T-cell (primary cell): Measurements from ENCODE around the gene MSGN1. TPM values are rescaled to one million over a fixed set of nuclear protein-coding genes. Genes with fewer than 3 reads are reported as not detected.

Experiments used
- ATAC-seq, 4 experiments: fragments of 200-7000 bp in 3 of 4; fragments of 150-1000 bp in 1 of 4; cut with Tn5 transposase; replicated peaks in 1 of 4; 1 replicate in 3 of 4; 2 replicates in 1 of 4; pipeline ENCODE4 v1.10.0; 2021; ENCODE audit warnings: moderate library complexity in 3 of 4, mild to moderate bottlenecking in 2 of 4, moderate number of reproducible peaks in 1 of 4
- CTCF ChIA-PET, 2 donors: fragments of 300-600 bp; sonication (Branson Sonifier 250); formaldehyde crosslinking; loops; one replicate each; lab custom pipeline; 2022; ENCODE audit warnings: antibody characterized with exemption in 2 of 2; lab: Charles Lee
- POLR2A ChIA-PET, 2 donors: fragments of 300-600 bp; sonication (Branson Sonifier 250); formaldehyde crosslinking; loops; one replicate each; lab custom pipeline; 2022; ENCODE audit warnings: antibody characterized with exemption in 2 of 2; lab: Charles Lee
- DNase-seq, 35 experiments: peaks; one replicate each; pipeline versions ENCODE4 v3.0.0 to v3.0.0-alpha.2; 2013 to 2023
- H3K27ac ChIP-seq: one replicate; pipeline ENCODE4 v1.5.1; 2013; ENCODE audit warnings: low read length
- H3K27me3 ChIP-seq, 2 experiments: replicated peaks in 1 of 2; 1 replicate in 1 of 2; 2 replicates in 1 of 2; pipeline versions ENCODE4 v1.6.1 to v1.7.0; 2013; ENCODE audit warnings: low read length in 1 of 2, mixed read lengths in 1 of 2; ENCODE audit not compliant: control insufficient read depth in 2 of 2, insufficient read depth in 2 of 2; ENCODE audit errors: extremely low read depth in 1 of 2
- H3K36me3 ChIP-seq, 2 donors: 1 replicate in 1 of 2; 2 replicates in 1 of 2; pipeline versions ENCODE4 v1.6.1 to v1.7.0; 2013; ENCODE audit warnings: low read length in 1 of 2; ENCODE audit not compliant: control insufficient read depth in 2 of 2, insufficient read depth in 1 of 2; ENCODE audit errors: extremely low read depth in 1 of 2
- H3K4me1 ChIP-seq, 2 experiments: 1 replicate in 1 of 2; 2 replicates in 1 of 2; pipeline versions ENCODE4 v1.6.1 to v1.7.0; 2013; ENCODE audit warnings: low read length in 2 of 2, mixed read lengths in 1 of 2; ENCODE audit not compliant: insufficient read depth in 2 of 2, control insufficient read depth in 1 of 2; ENCODE audit errors: extremely low read depth in 1 of 2
- H3K4me3 ChIP-seq, 2 donors: 1 replicate in 1 of 2; 2 replicates in 1 of 2; pipeline versions ENCODE4 v1.5.1 to v1.7.0; 2013; ENCODE audit warnings: mild to moderate bottlenecking in 2 of 2, low read length in 1 of 2, moderate library complexity in 1 of 2; ENCODE audit not compliant: control insufficient read depth in 1 of 2; ENCODE audit errors: extremely low read depth in 1 of 2
- H3K9me3 ChIP-seq: 2 replicates; pipeline ENCODE4 v1.7.0; 2013
- H3K27ac Mint-ChIP-seq, 2 donors: one replicate each; pipeline ENCODE4 v1.8.0; 2020 to 2021; ENCODE audit warnings: mild to moderate bottlenecking in 2 of 2, mixed read lengths in 2 of 2
- H3K27me3 Mint-ChIP-seq, 2 donors: one replicate each; pipeline ENCODE4 v1.8.0; 2021 to 2022; ENCODE audit warnings: mixed read lengths in 2 of 2
- H3K36me3 Mint-ChIP-seq: one replicate; pipeline ENCODE4 v1.8.0; 2021; ENCODE audit warnings: mixed read lengths
- H3K4me1 Mint-ChIP-seq, 3 donors: one replicate each; pipeline ENCODE4 v1.8.0; 2020 to 2022; ENCODE audit warnings: mixed read lengths in 3 of 3, mild to moderate bottlenecking in 1 of 3
- H3K4me3 Mint-ChIP-seq, 3 donors: one replicate each; pipeline ENCODE4 v1.8.0; 2020 to 2022; ENCODE audit warnings: mild to moderate bottlenecking in 3 of 3, mixed read lengths in 3 of 3, moderate library complexity in 3 of 3
- H3K9me3 Mint-ChIP-seq, 3 donors: one replicate each; pipeline ENCODE4 v1.8.0; 2020 to 2022; ENCODE audit warnings: mixed read lengths in 3 of 3
- WGBS: methylation state at CpG from one replicate; pipeline ENCODE4 v1.1.5; 2013; ENCODE audit warnings: missing lambda C conversion rate; ENCODE audit not compliant: insufficient coverage; 5-methylcytosine and 5-hydroxymethylcytosine counted together
- total RNA-seq, 35 experiments: library from RNA in 6 of 35; stranded (reverse) in 6 of 35; fragments of 120-200 nt in 1 of 35; gene quantifications; one replicate each; pipeline versions ENCODE4 v1.2.1 to v1.2.4 and lab custom pipeline; 2013 to 2026

Gene MSGN1
- total RNA-seq, 5 donors from 2014 or later (not counting 1 experiment from before 2014, with no cell fraction given): not detected

- Mint-ChIP-seq H3K36me3 (no peaks in the 10 kb centered on the region), H3K27me3 (peaks cover 10 to 11% of the 10 kb centered on the region in 2 donors), H3K4me1 (no peaks in the 10 kb centered on the region), H3K27ac (peak overlapping the region in 1 of 2 donors; percentile 10), H3K9me3 (no peaks in the 10 kb centered on the region), H3K4me3 (no peak overlapping the region)
- CTCF ChIA-PET: no interaction called here
- WGBS: 24% methylated on average over 7 of the region's 9 CpGs
- Histone ChIP-seq H3K36me3 (no peaks in the 10 kb centered on the region), H3K4me3 (no peak overlapping the region), H3K27ac (no peak overlapping the region), H3K27me3 (peaks cover under 1 to 7% of the 10 kb centered on the region in 2 experiments), H3K9me3 (no peaks in the 10 kb centered on the region), H3K4me1 (no peaks in the 10 kb centered on the region)
- POLR2A ChIA-PET: no interaction called here
- DNase-seq: peak in 1 of 35 experiments; percentile 2
- peak in 1 of 4 experiments; percentile 25 for ATAC-seq
Measured at GRCh38 chr2:17851731-17852585, 35.7 kb downstream of the MSGN1 start.

DNA sequence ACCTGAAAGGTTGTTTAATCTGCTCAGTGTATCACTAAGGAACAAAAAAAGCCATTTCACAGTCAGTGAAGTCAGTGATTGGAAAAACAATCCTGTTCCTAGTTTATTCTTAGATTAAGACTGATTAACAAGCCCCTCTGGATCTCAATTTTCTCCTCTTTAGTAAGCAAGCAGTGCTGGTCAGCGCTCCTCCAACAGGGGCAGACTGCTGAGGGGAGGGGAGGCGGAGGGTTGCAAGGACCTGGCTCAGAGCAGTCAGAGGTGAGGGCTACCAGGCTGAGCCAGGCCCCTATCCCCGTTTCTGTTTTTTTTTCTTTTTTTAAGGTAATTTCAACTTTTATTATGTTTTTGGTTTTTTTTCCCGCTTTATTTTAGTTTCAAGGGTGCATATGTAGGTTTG lies 37.5 kb downstream of the MSGN1 start:
- Histone ChIP-seq H3K27ac (no peak overlapping the region), H3K27me3 (peaks cover 2 to 12% of the 10 kb centered on the region in 2 experiments), H3K36me3 (no peaks in the 10 kb centered on the region), H3K4me3 (no peak overlapping the region), H3K4me1 (no peaks in the 10 kb centered on the region), H3K9me3 (no peaks in the 10 kb centered on the region)
- H3K36me3 Mint-ChIP-seq: no peaks in the 10 kb centered on the region
- DNase-seq (no peak), ATAC-seq (no peak)
- no peaks in the 10 kb centered on the region for H3K9me3 Mint-ChIP-seq
- POLR2A ChIA-PET: no interaction called here
- no peak overlapping the region for H3K27ac Mint-ChIP-seq
- peaks cover 22 to 25% of the 10 kb centered on the region in 2 donors for H3K27me3 Mint-ChIP-seq
- CTCF ChIA-PET: no interaction called here
- no peak overlapping the region for H3K4me3 Mint-ChIP-seq
- WGBS: 60% methylated on average over 1 of the region's 4 CpGs
- no peaks in the 10 kb centered on the region for H3K4me1 Mint-ChIP-seq

GRCh38 chr2:17857021-17857420 lies 40.8 kb downstream of the MSGN1 start:
- DNase-seq (no peak), ATAC-seq (no peak)
- Histone ChIP-seq H3K27me3 (peaks cover 2 to 18% of the 10 kb centered on the region in 2 experiments), H3K9me3 (no peaks in the 10 kb centered on the region), H3K27ac (no peak overlapping the region), H3K36me3 (no peaks in the 10 kb centered on the region), H3K4me1 (no peaks in the 10 kb centered on the region), H3K4me3 (no peak overlapping the region)
- Mint-ChIP-seq H3K36me3 (no peaks in the 10 kb centered on the region), H3K27me3 (peaks cover 35 to 45% of the 10 kb centered on the region in 2 donors), H3K27ac (no peak overlapping the region), H3K9me3 (no peaks in the 10 kb centered on the region), H3K4me3 (no peak overlapping the region), H3K4me1 (no peaks in the 10 kb centered on the region)
- ChIA-PET CTCF (no interaction called here), POLR2A (no interaction called here)
- WGBS: no CpG with 5 or more reads among the region's 3 CpGs

DNA sequence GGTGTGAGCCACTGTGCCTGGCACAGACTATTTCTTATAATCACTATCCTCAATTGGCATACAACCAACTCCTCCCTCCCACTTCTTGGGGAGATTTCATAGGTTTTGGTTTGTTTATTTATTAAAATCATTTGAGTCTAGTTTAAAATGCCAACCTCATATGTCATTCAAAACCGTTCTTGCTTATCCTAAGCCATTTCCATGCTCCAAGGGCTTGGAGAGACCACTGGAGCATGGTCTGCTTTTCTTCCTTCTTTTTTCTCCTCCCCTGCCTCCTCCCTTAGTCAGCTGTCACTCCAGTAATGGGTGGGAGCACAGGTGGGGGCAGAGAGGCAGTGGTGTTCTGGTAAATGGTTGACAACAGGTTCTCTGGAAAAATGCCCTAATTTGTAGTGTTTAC lies 41.8 kb downstream of the MSGN1 start:
- POLR2A ChIA-PET: no interaction called here
- Histone ChIP-seq H3K36me3 (no peaks in the 10 kb centered on the region), H3K4me1 (no peaks in the 10 kb centered on the region), H3K4me3 (no peak overlapping the region), H3K9me3 (no peaks in the 10 kb centered on the region), H3K27ac (no peak overlapping the region), H3K27me3 (peaks cover 2 to 18% of the 10 kb centered on the region in 2 experiments)
- Mint-ChIP-seq H3K4me1 (no peaks in the 10 kb centered on the region), H3K27me3 (peaks cover 33 to 45% of the 10 kb centered on the region in 2 donors), H3K9me3 (no peaks in the 10 kb centered on the region), H3K27ac (no peak overlapping the region), H3K4me3 (no peak overlapping the region), H3K36me3 (no peaks in the 10 kb centered on the region)
- no peak for ATAC-seq
- no CpG with 5 or more reads among the region's 1 CpG for WGBS
- CTCF ChIA-PET: no interaction called here
- DNase-seq: no peak

GRCh38 chr2:17863539-17863938 lies 47.3 kb downstream of the MSGN1 start:
- ATAC-seq: no peak
- 100% methylated on average over 2 of the region's 4 CpGs for WGBS
- Mint-ChIP-seq H3K27ac (no peak overlapping the region), H3K4me3 (no peak overlapping the region), H3K9me3 (no peaks in the 10 kb centered on the region), H3K27me3 (peaks cover 20 to 31% of the 10 kb centered on the region in 2 donors), H3K36me3 (no peaks in the 10 kb centered on the region), H3K4me1 (no peaks in the 10 kb centered on the region)
- DNase-seq: no peak
- no peak overlapping the region for H3K27ac ChIP-seq
- no peak overlapping the region for H3K4me3 ChIP-seq
- H3K4me1 ChIP-seq: no peaks in the 10 kb centered on the region
- CTCF ChIA-PET: no interaction called here
- no peaks in the 10 kb centered on the region for H3K36me3 ChIP-seq
- H3K9me3 ChIP-seq: no peaks in the 10 kb centered on the region
- POLR2A ChIA-PET: no interaction called here
- peaks cover 0 to 8% of the 10 kb centered on the region in 2 experiments for H3K27me3 ChIP-seq

DNA sequence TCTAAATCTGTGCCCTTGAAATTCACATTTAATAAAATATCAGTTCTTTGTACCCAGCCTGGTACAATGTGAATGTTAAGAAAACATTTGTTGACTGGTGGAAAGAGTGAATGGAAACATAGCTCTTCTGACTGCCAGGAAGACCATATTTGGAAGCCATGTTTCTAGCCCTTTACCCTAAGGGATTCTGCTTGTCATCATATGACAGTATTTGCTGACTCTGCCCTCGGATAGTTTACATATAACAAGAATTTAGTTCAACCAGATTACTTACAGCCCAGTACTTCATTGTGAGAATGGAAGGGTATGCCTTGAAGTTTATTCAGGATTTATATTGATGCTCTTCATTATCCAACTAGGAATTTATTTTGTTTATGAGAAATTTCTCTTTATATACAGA lies 48.4 kb downstream of the MSGN1 start:
- Histone ChIP-seq H3K36me3 (no peaks in the 10 kb centered on the region), H3K4me1 (no peaks in the 10 kb centered on the region), H3K9me3 (no peaks in the 10 kb centered on the region), H3K27ac (no peak overlapping the region), H3K4me3 (no peak overlapping the region), H3K27me3 (peaks cover 0 to 7% of the 10 kb centered on the region in 2 experiments)
- CTCF ChIA-PET: no interaction called here
- no peak overlapping the region for H3K4me3 Mint-ChIP-seq
- POLR2A ChIA-PET: no interaction called here
- H3K4me1 Mint-ChIP-seq: no peaks in the 10 kb centered on the region
- WGBS: no CpG with 5 or more reads among the region's 1 CpG
- no peak for DNase-seq
- H3K36me3 Mint-ChIP-seq: no peaks in the 10 kb centered on the region
- H3K27ac Mint-ChIP-seq: no peak overlapping the region
- ATAC-seq: no peak
- no peaks in the 10 kb centered on the region for H3K9me3 Mint-ChIP-seq
- peaks cover 12 to 20% of the 10 kb centered on the region in 2 donors for H3K27me3 Mint-ChIP-seq
